HepG2 (cell line): ENCODE data around the gene TRNT1. TPM values are rescaled to one million over a fixed set of nuclear protein-coding genes. Genes with fewer than 3 reads are reported as not detected.

ENCODE experiments used
- ATAC-seq: fragments of 200-7000 bp; cut with Tn5 transposase; 3 replicates; pipeline ENCODE4 v1.9.1; 2020; ENCODE audit warnings: mild to moderate bottlenecking, moderate library complexity
- BruUV-seq: library from RNA; stranded (reverse); fragments of 400-500 nt; replicated peaks from 2 replicates; lab custom pipeline; 2021; lab: Mats Ljungman, UMichigan
- CTCF ChIA-PET: fragments of 300-600 bp; formaldehyde crosslinking; extraction: SDS; loops from one replicate; lab custom pipeline; 2021; ENCODE audit warnings: low total read pairs, inconsistent platforms, low intra/inter-chr PET ratio; lab: Yijun Ruan, JAX
- POLR2A ChIA-PET: fragments of 350-600 bp; sonication (Branson Sonifier 250); formaldehyde crosslinking; loops from one replicate; lab custom pipeline; 2020; ENCODE audit warnings: antibody characterized with exemption, inconsistent platforms; lab: Yijun Ruan, JAX
- DNase-seq: peaks from one replicate; pipeline ENCODE4 v3.0.0-alpha.2; 2015; ENCODE audit warnings: low spot score
- FAIRE-seq: peaks from 3 replicates; lab custom pipeline; 2011; peaks lifted over from hg19 to GRCh38; lab: Jason Lieb, UNC
- H2AFZ ChIP-seq: one replicate; pipeline ENCODE4 v1.6.1; 2011; ENCODE audit warnings: low read length, inconsistent platforms
- H3K27ac ChIP-seq: fragments of 300-600 bp; 3 replicates; pipeline ENCODE4 v1.8.0; 2011; ENCODE audit warnings: mixed run types, mild to moderate bottlenecking, mixed read lengths, low read length, inconsistent platforms; ENCODE audit not compliant: insufficient read depth; ENCODE audit errors: extremely low read length
- H3K27me3 ChIP-seq, 2 experiments: fragments of 200-600 bp in 1 of 2; 2 replicates in 1 of 2; 3 replicates in 1 of 2; pipeline versions ENCODE4 v1.6.0 to v1.8.0; 2011; ENCODE audit warnings: low read length in 2 of 2, mild to moderate bottlenecking in 2 of 2, moderate library complexity in 2 of 2, inconsistent platforms in 1 of 2; ENCODE audit not compliant: insufficient read depth in 2 of 2, control insufficient read depth in 1 of 2
- H3K36me3 ChIP-seq, 2 experiments: fragments of 200-600 bp in 1 of 2; replicated peaks in 1 of 2; 2 replicates in 1 of 2; 3 replicates in 1 of 2; pipeline versions ENCODE4 v1.5.1 to v1.8.0; 2011; ENCODE audit warnings: low read length in 2 of 2, inconsistent platforms in 1 of 2; ENCODE audit not compliant: insufficient read depth in 2 of 2, control insufficient read depth in 1 of 2
- H3K4me1 ChIP-seq: 2 replicates; pipeline ENCODE4 v1.5.1; 2012; ENCODE audit warnings: low read length, inconsistent platforms; ENCODE audit not compliant: insufficient read depth
- H3K4me2 ChIP-seq: 2 replicates; pipeline ENCODE4 v1.6.0; 2011; ENCODE audit warnings: low read depth, low read length, inconsistent platforms
- H3K4me3 ChIP-seq, 3 experiments: fragments of 200-600 bp in 1 of 3; sonication (generic), shearing (Covaris generic) in 1 of 3; replicated peaks in 1 of 3; 2 replicates each; pipeline ENCODE4 v1.5.1; 2011 to 2016; ENCODE audit warnings: low read length in 3 of 3, inconsistent platforms in 2 of 3, low read depth in 2 of 3, mild to moderate bottlenecking in 2 of 3, control low read depth in 1 of 3, mixed read lengths in 1 of 3; ENCODE audit not compliant: insufficient read depth in 1 of 3
- H3K79me2 ChIP-seq: one replicate; pipeline ENCODE4 v1.6.1; 2011; ENCODE audit warnings: low read length, inconsistent platforms; ENCODE audit not compliant: insufficient read depth
- H3K9ac ChIP-seq: 2 replicates; pipeline ENCODE4 v1.6.0; 2011; ENCODE audit warnings: mild to moderate bottlenecking, low read depth, low read length, inconsistent platforms; ENCODE audit not compliant: insufficient read depth
- H3K9me3 ChIP-seq: 2 replicates; pipeline ENCODE4 v1.5.1; 2012; ENCODE audit warnings: mild to moderate bottlenecking, low read length
- H4K20me1 ChIP-seq: 2 replicates; pipeline ENCODE4 v1.6.0; 2011; ENCODE audit warnings: inconsistent platforms, mild to moderate bottlenecking, low read length, moderate library complexity; ENCODE audit not compliant: insufficient read depth
- AFF4 ChIP-seq: sonication (generic); formaldehyde crosslinking; IDR thresholded peaks from 2 replicates; pipeline ENCODE4 v1.4.0; 2020; ENCODE audit warnings: missing genetic modification reagents
- ATAD3A ChIP-seq: sonication (generic); formaldehyde crosslinking; IDR thresholded peaks from 2 replicates; pipeline ENCODE4 v1.4.0; 2020; ENCODE audit warnings: missing genetic modification reagents
- GLI4 ChIP-seq: sonication (generic); formaldehyde crosslinking; IDR thresholded peaks from 2 replicates; pipeline ENCODE4 v1.5.1; 2020; ENCODE audit warnings: missing genetic modification reagents, mild to moderate bottlenecking, moderate library complexity, borderline replicate concordance
- KDM2A ChIP-seq: sonication (generic); formaldehyde crosslinking; IDR thresholded peaks from 2 replicates; pipeline ENCODE4 v1.4.0; 2020; ENCODE audit warnings: low read depth, missing genetic modification reagents, borderline replicate concordance
- NBN ChIP-seq: fragments of 450-650 bp; conservative IDR thresholded peaks from 2 replicates; pipeline ENCODE4 v1.6.1; 2017
- PCBP1 ChIP-seq: fragments of 200-400 bp; formaldehyde crosslinking; IDR thresholded peaks from 2 replicates; pipeline ENCODE4 v1.6.1; 2017; ENCODE audit warnings: mild to moderate bottlenecking, low read depth, low read length, borderline replicate concordance
- UBTF ChIP-seq: sonication (generic); formaldehyde crosslinking; IDR thresholded peaks from 2 replicates; pipeline ENCODE4 v1.4.0; 2020; ENCODE audit warnings: mild to moderate bottlenecking, missing genetic modification reagents
- ZBTB49 ChIP-seq: sonication (generic); formaldehyde crosslinking; IDR thresholded peaks from 2 replicates; pipeline ENCODE4 v1.4.0; 2020; ENCODE audit warnings: missing genetic modification reagents, borderline replicate concordance
- ZFAT ChIP-seq: sonication (generic); formaldehyde crosslinking; conservative IDR thresholded peaks from 2 replicates; pipeline ENCODE4 v1.8.1; 2023; ENCODE audit warnings: missing genetic modification reagents, inconsistent platforms
- ZNF282 ChIP-seq: fragments of 450-650 bp; IDR thresholded peaks from 2 replicates; pipeline ENCODE4 v1.6.1; 2018; ENCODE audit not compliant: partially characterized antibody
- ZNF597 ChIP-seq: sonication (generic); formaldehyde crosslinking; IDR thresholded peaks from 2 replicates; pipeline ENCODE4 v1.5.0; 2020; ENCODE audit warnings: missing genetic modification reagents
- ZNF615 ChIP-seq: sonication (generic); formaldehyde crosslinking; IDR thresholded peaks from 2 replicates; pipeline ENCODE4 v1.5.0; 2020; ENCODE audit warnings: mild to moderate bottlenecking, missing genetic modification reagents, borderline replicate concordance
- WGBS: methylation state at CpG from one replicate; pipeline ENCODE4 v1.1.6; 2017; ENCODE audit warnings: low lambda C conversion rate; 5-methylcytosine and 5-hydroxymethylcytosine counted together
- in situ Hi-C: cut with HindIII; loops from 2 replicates; pipeline ENCODE4 v1.10.0; 2017; ENCODE audit warnings: low pct_unique_long_range_greater_than_20kb; ENCODE audit not compliant: extremely low pct_ligation_motif_present
- intact Hi-C: fragments of 100-400 bp; cut with micrococcal nuclease; formaldehyde crosslinking; loops from one replicate; pipeline ENCODE4 v1.10.0; 2022; ENCODE audit not compliant: unreplicated experiment
- polyA plus RNA-seq, 8 experiments: library from polyadenylated mRNA; depleted of rRNA in 3 of 8; stranded (reverse) in 7 of 8; unstranded in 1 of 8; fragments of >200 nt; fragmentation: Illumina TruSeq in 4 of 8; extraction: Trizol in 4 of 8; gene quantifications; 2 replicates each; pipeline versions ENCODE4 v1.2.1 to v1.2.3, GENCODE V29; 2011 to 2016; ENCODE audit warnings: low read depth in 4 of 8, missing spikeins in 1 of 8, mixed read lengths in 1 of 8; ENCODE audit not compliant: insufficient read depth in 1 of 8
- total RNA-seq, 5 experiments: library from RNA; depleted of rRNA; stranded (reverse); fragments of >200 nt; fragmentation: Illumina TruSeq; extraction: Trizol; gene quantifications; 2 replicates each; pipeline ENCODE4 v1.2.3, GENCODE V29; 2016; ENCODE audit warnings: low read depth in 1 of 5

TRNT1 gene
- total and polyA plus RNA-seq, 2 of the 13 experiments (the other 11 are each of a cell fraction or from before 2014, with no cell fraction given): 9.4 to 27.7 TPM

- TF ChIP-seq PCBP1: no peak
- no peak for TF ChIP-seq ZFAT (CRISPR knock-in tag)
These were observed 44.4 kb upstream of the TRNT1 start (continued) for GRCh38 chr3:3082234-3082924.

GRCh38 chr3:3084890-3085289 is 41.9 kb upstream of the TRNT1 start:
- ATAC-seq (no peak; the same call in 2 of the 3 replicates), DNase-seq (no peak), FAIRE-seq (no peak)
- no peaks in the 10 kb centered on the region for H3K36me3 ChIP-seq
- intact Hi-C loops (no loop called here), in situ Hi-C loops (no loop called here)
- no peak overlapping the region for H3K27ac ChIP-seq
- H3K9me3 ChIP-seq: no peaks in the 10 kb centered on the region
- BruUV-seq: no TSS peak
- WGBS: 0% methylated on average over 2 of the region's 3 CpGs
- no peak overlapping the region for H3K4me2 ChIP-seq
- CTCF ChIA-PET: no interaction called here
- no peaks in the 10 kb centered on the region for H3K79me2 ChIP-seq
- no peak overlapping the region for H3K4me3 ChIP-seq
- peaks cover 0 to 13% of the 10 kb centered on the region in 2 experiments; a peak in 1 of 5 replicates for H3K27me3 ChIP-seq
- H2AFZ ChIP-seq: no peak overlapping the region
- H3K9ac ChIP-seq: no peak overlapping the region
- H4K20me1 ChIP-seq: 0 out of 2 replicates have a peak, but pooled peaks cover 2% of the 10 kb centered on the region
- POLR2A ChIA-PET: no interaction called here
- no peaks in the 10 kb centered on the region for H3K4me1 ChIP-seq
- no peak for TF ChIP-seq ZBTB49 (CRISPR knock-in tag)
- TF ChIP-seq ATAD3A (CRISPR knock-in tag): no peak
- TF ChIP-seq UBTF (CRISPR knock-in tag): no peak
- no peak for TF ChIP-seq KDM2A (CRISPR knock-in tag)
- no peak for TF ChIP-seq ZNF597
- no peak for TF ChIP-seq ZNF615
- TF ChIP-seq GLI4 (CRISPR knock-in tag): no peak
- no peak for TF ChIP-seq NBN
- TF ChIP-seq AFF4: no peak
- no peak for TF ChIP-seq ZNF282
